Astrocyte (in vitro differentiated cells and primary cell): ENCODE data around the gene ADAMTS3. TPM values are rescaled to one million over a fixed set of nuclear protein-coding genes. Genes with fewer than 3 reads are reported as not detected.

Experiments used
- DNase-seq: peaks from one replicate; pipeline ENCODE4 v3.0.0-alpha.2; 2010; ENCODE audit warnings: low read depth
- FAIRE-seq: peaks from 2 replicates; lab custom pipeline; 2011; peaks lifted over from hg19 to GRCh38; lab: Jason Lieb, UNC
- H2AFZ ChIP-seq: 2 replicates; pipeline ENCODE4 v1.6.0; 2012; ENCODE audit warnings: low read depth, low read length, inconsistent platforms
- H3K27ac ChIP-seq: 2 replicates; pipeline ENCODE4 v1.5.1; 2011; ENCODE audit warnings: low read depth, low read length, inconsistent platforms
- H3K27me3 ChIP-seq: 2 replicates; pipeline ENCODE4 v1.6.0; 2011; ENCODE audit warnings: low read length, inconsistent platforms; ENCODE audit not compliant: insufficient read depth
- H3K36me3 ChIP-seq: 2 replicates; pipeline ENCODE4 v1.5.1; 2011; ENCODE audit warnings: low read length, inconsistent platforms; ENCODE audit not compliant: insufficient read depth
- H3K4me1 ChIP-seq: 2 replicates; pipeline ENCODE4 v1.5.1; 2011; ENCODE audit warnings: low read length, inconsistent platforms; ENCODE audit not compliant: insufficient read depth
- H3K4me2 ChIP-seq: 2 replicates; pipeline ENCODE4 v1.6.0; 2012; ENCODE audit warnings: low read length, inconsistent platforms
- H3K4me3 ChIP-seq: 2 replicates; pipeline ENCODE4 v1.5.1; 2011; ENCODE audit warnings: low read depth, mild to moderate bottlenecking, low read length, inconsistent platforms; ENCODE audit not compliant: insufficient read depth
- H3K79me2 ChIP-seq: 2 replicates; pipeline ENCODE4 v1.6.0; 2012; ENCODE audit warnings: mild to moderate bottlenecking, low read length, inconsistent platforms; ENCODE audit not compliant: insufficient read depth
- H3K9ac ChIP-seq: 2 replicates; pipeline ENCODE4 v1.6.0; 2012; ENCODE audit warnings: mild to moderate bottlenecking, low read length, inconsistent platforms
- H3K9me3 ChIP-seq: 2 replicates; pipeline ENCODE4 v1.5.1; 2012; ENCODE audit warnings: low read depth, mild to moderate bottlenecking, low read length, inconsistent platforms; ENCODE audit not compliant: insufficient read depth
- H4K20me1 ChIP-seq: 2 replicates; pipeline ENCODE4 v1.6.0; 2012; ENCODE audit warnings: low read length, inconsistent platforms; ENCODE audit not compliant: insufficient read depth
- H3K27ac Mint-ChIP-seq: one replicate; pipeline ENCODE4 v1.8.0; 2021; ENCODE audit warnings: mild to moderate bottlenecking, mixed read lengths; ENCODE audit not compliant: unreplicated experiment
- H3K27me3 Mint-ChIP-seq: one replicate; pipeline ENCODE4 v1.8.0; 2021; ENCODE audit warnings: low read depth, mixed read lengths; ENCODE audit not compliant: unreplicated experiment
- H3K36me3 Mint-ChIP-seq: one replicate; pipeline ENCODE4 v1.8.0; 2021; ENCODE audit warnings: low read depth, mixed read lengths; ENCODE audit not compliant: unreplicated experiment
- H3K4me1 Mint-ChIP-seq: one replicate; pipeline ENCODE4 v1.8.0; 2021; ENCODE audit warnings: low read depth, mixed read lengths; ENCODE audit not compliant: unreplicated experiment
- H3K4me3 Mint-ChIP-seq: one replicate; pipeline ENCODE4 v1.8.0; 2021; ENCODE audit warnings: mild to moderate bottlenecking, moderate library complexity, mixed read lengths; ENCODE audit not compliant: unreplicated experiment
- H3K9me3 Mint-ChIP-seq: one replicate; pipeline ENCODE4 v1.8.0; 2021; ENCODE audit warnings: mild to moderate bottlenecking, mixed read lengths; ENCODE audit not compliant: unreplicated experiment
- CTCF ChIP-seq: IDR thresholded peaks from 2 replicates; pipeline ENCODE4 v1.5.1; 2011; ENCODE audit warnings: low read depth, mild to moderate bottlenecking, inconsistent platforms, low read length, moderate library complexity; ENCODE audit not compliant: insufficient read depth
- EZH2 ChIP-seq: IDR thresholded peaks from 2 replicates; pipeline ENCODE4 v1.6.1; 2012; ENCODE audit warnings: mild to moderate bottlenecking, low read length, inconsistent platforms; ENCODE audit not compliant: insufficient read depth
- total RNA-seq: library from RNA; stranded (reverse); gene quantifications from 2 replicates; pipeline ENCODE4 v1.2.1, GENCODE V29; 2021

ADAMTS3 gene
- total RNA-seq, 1 donor from 2014 or later = 4.2 TPM

GRCh38 chr4:72313121-72313520 is 255.9 kb downstream of the ADAMTS3 start:
- Histone ChIP-seq H3K36me3 (no peaks in the 10 kb centered on the region), H3K4me3 (no peak overlapping the region), H3K4me1 (peaks cover 22% of the 10 kb centered on the region), H3K9ac (peak overlapping the region; percentile 46), H3K79me2 (no peaks in the 10 kb centered on the region), H3K27me3 (no peaks in the 10 kb centered on the region), H3K27ac (peak overlapping the region; percentile 79), H2AFZ (peak overlapping the region; percentile 17), H3K9me3 (no peaks in the 10 kb centered on the region), H3K4me2 (peak overlapping the region; percentile 66), H4K20me1 (no peaks in the 10 kb centered on the region)
- H3K27me3 Mint-ChIP-seq = no peaks in the 10 kb centered on the region
- H3K36me3 Mint-ChIP-seq = no peaks in the 10 kb centered on the region
- DNase-seq (no peak), FAIRE-seq (no peak)
- no peak overlapping the region for H3K27ac Mint-ChIP-seq
- no peaks in the 10 kb centered on the region for H3K9me3 Mint-ChIP-seq
- TF ChIP-seq CTCF (no peak), EZH2 (no peak)
- H3K4me3 Mint-ChIP-seq = no peak overlapping the region
- H3K4me1 Mint-ChIP-seq = peaks cover 8% of the 10 kb centered on the region

- Histone ChIP-seq H3K9ac (peak overlapping the region; percentile 46), H4K20me1 (no peaks in the 10 kb centered on the region), H3K36me3 (no peaks in the 10 kb centered on the region), H3K4me2 (peak overlapping the region; percentile 66), H3K79me2 (no peaks in the 10 kb centered on the region), H3K9me3 (no peaks in the 10 kb centered on the region), H2AFZ (peak overlapping the region; percentile 59), H3K4me1 (peaks cover 22% of the 10 kb centered on the region), H3K4me3 (peak overlapping the region; percentile 37), H3K27me3 (no peaks in the 10 kb centered on the region), H3K27ac (peak overlapping the region; percentile 79)
- TF ChIP-seq CTCF (no peak), EZH2 (no peak)
- Mint-ChIP-seq H3K9me3 (no peaks in the 10 kb centered on the region), H3K4me3 (peak overlapping the region; percentile 34), H3K27me3 (no peaks in the 10 kb centered on the region), H3K4me1 (peaks cover 8% of the 10 kb centered on the region), H3K36me3 (no peaks in the 10 kb centered on the region), H3K27ac (peak overlapping the region; percentile 77)
- DNase-seq = peak; percentile 93
- FAIRE-seq = peak; percentile 92
Measured at GRCh38 chr4:72312032-72312650, 256.9 kb downstream of the ADAMTS3 start.

- H3K4me1 Mint-ChIP-seq = peaks cover 8% of the 10 kb centered on the region
- H3K36me3 ChIP-seq = no peaks in the 10 kb centered on the region
- no peaks in the 10 kb centered on the region for H3K36me3 Mint-ChIP-seq
- no peak overlapping the region for H2AFZ ChIP-seq
- no peaks in the 10 kb centered on the region for H3K9me3 ChIP-seq
- no peak overlapping the region for H3K4me3 ChIP-seq
- H3K9me3 Mint-ChIP-seq = no peaks in the 10 kb centered on the region
- H3K4me2 ChIP-seq = peak overlapping the region; percentile 21
- no peaks in the 10 kb centered on the region for H3K27me3 Mint-ChIP-seq
- peak overlapping the region; percentile 79 for H3K27ac ChIP-seq
- no peak overlapping the region for H3K9ac ChIP-seq
- H3K79me2 ChIP-seq = no peaks in the 10 kb centered on the region
- H3K4me1 ChIP-seq = peaks cover 22% of the 10 kb centered on the region
- H3K27me3 ChIP-seq = no peaks in the 10 kb centered on the region
- no peaks in the 10 kb centered on the region for H4K20me1 ChIP-seq
- FAIRE-seq = no peak
- DNase-seq = no peak
- TF ChIP-seq CTCF = no peak
- no peak for TF ChIP-seq EZH2
- H3K4me3 Mint-ChIP-seq = no peak overlapping the region
- no peak overlapping the region for H3K27ac Mint-ChIP-seq
Measured at GRCh38 chr4:72311291-72311690, 257.7 kb downstream of the ADAMTS3 start.
